Stomach smooth muscle (tissue), 2 donors: Measurements from ENCODE around the gene IFT74.

Experiments
- H3K27ac ChIP-seq: one replicate; pipeline ENCODE4 v1.7.0; 2013; ENCODE audit warnings: mild to moderate bottlenecking, low read length, inconsistent platforms
- H3K27me3 ChIP-seq, 2 donors: one replicate each; pipeline ENCODE4 v1.7.0; 2013; ENCODE audit warnings: low read length in 2 of 2; ENCODE audit not compliant: insufficient read depth in 2 of 2, control insufficient read depth in 1 of 2
- H3K36me3 ChIP-seq, 2 donors: one replicate each; pipeline ENCODE4 v1.7.0; 2013; ENCODE audit warnings: low read length in 2 of 2; ENCODE audit not compliant: control insufficient read depth in 2 of 2, insufficient read depth in 2 of 2
- H3K4me1 ChIP-seq: one replicate; pipeline ENCODE4 v1.7.0; 2013; ENCODE audit warnings: low read length; ENCODE audit not compliant: control insufficient read depth, insufficient read depth
- H3K4me3 ChIP-seq, 2 donors: one replicate each; pipeline ENCODE4 v1.7.0; 2013; ENCODE audit warnings: low read length in 2 of 2
- H3K9ac ChIP-seq, 2 donors: one replicate each; pipeline ENCODE4 v1.7.0; 2013; ENCODE audit warnings: low read length in 2 of 2, mild to moderate bottlenecking in 1 of 2
- H3K9me3 ChIP-seq, 2 donors: one replicate each; pipeline ENCODE4 v1.7.0; 2013; ENCODE audit warnings: low read length in 2 of 2; ENCODE audit not compliant: control insufficient read depth in 2 of 2
- donor health status: healthy.
- donor health status: Pancreatic carcinoma.

The IFT74 gene

DNA sequence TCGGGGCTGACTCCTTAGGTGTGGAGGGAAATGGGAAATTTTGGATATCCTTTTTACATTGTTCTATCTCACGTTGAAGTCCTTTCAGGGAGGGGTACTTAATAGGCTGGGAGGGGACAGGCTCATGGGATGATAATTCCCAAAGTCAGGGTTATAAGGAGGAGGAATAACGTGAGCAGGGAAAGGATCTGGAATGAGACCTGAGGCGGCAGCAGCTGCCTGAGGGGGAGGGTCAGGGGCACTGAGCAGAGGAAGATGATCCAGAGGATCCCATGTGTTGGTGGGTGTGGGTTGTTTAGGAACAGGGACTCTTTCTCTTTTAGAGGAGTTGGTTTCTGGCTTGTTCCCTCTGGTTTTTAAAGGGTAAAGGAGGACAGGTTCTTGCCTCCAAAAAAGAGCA is 18.7 kb downstream of the IFT74 start:
- H3K27ac ChIP-seq = no peak overlapping the region
- H3K9me3 ChIP-seq = no peaks in the 10 kb centered on the region
- no peaks in the 10 kb centered on the region for H3K27me3 ChIP-seq
- no peak overlapping the region for H3K9ac ChIP-seq
- no peak overlapping the region for H3K4me3 ChIP-seq
- H3K4me1 ChIP-seq = no peaks in the 10 kb centered on the region
- H3K36me3 ChIP-seq = no peaks in the 10 kb centered on the region

DNA sequence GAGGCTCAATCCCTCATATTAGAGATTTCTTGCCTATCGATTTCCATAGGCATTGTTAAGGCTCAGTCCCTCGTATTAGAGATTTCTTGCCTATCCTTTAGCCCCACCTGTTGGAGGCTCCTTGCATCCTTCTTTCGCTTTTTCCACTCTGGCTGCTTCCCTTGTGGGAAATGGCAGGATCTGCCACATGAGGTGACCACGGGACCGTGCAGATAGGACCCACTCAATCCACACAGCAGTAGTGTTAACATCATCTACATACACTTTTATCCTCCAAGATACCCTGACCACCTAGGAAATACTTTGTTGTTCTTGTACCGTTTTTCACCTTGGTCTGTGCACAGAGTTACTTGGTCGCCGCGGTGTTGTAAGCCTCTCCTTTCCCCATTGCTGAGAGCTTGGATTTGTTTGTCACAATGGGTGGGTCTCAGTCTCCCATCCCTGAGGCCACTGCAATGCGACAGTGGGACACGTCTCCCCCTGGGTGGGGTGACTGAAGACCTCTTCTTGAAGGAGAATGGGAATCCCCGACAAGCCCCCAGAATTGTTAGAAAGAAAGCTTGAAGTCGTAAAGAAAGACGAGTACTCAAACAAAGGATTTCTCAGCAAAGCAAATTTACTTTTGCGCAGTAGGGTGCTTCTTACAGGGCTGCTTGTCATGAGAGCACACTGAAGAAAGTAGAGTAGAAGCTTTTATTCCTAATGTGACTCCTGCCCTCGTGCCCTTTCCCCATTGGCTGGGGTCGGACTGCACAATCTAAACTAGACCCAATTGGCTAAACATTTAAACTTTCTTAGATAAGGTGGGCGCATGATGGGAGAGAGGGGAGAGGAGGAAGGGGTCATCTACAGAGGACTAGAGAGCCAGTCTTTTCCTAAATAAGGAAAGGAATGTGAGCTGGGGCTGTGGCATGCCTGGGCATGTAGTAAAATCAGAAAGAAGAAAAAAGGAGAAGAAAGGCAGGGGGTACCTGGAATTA is 19.8 kb downstream of the IFT74 start:
- H3K9me3 ChIP-seq = no peaks in the 10 kb centered on the region
- no peaks in the 10 kb centered on the region for H3K27me3 ChIP-seq
- H3K4me1 ChIP-seq = no peaks in the 10 kb centered on the region
- H3K27ac ChIP-seq = no peak overlapping the region
- H3K36me3 ChIP-seq = no peaks in the 10 kb centered on the region
- H3K9ac ChIP-seq = no peak overlapping the region
- peak overlapping the region; percentile 9 to 31 for H3K4me3 ChIP-seq

DNA sequence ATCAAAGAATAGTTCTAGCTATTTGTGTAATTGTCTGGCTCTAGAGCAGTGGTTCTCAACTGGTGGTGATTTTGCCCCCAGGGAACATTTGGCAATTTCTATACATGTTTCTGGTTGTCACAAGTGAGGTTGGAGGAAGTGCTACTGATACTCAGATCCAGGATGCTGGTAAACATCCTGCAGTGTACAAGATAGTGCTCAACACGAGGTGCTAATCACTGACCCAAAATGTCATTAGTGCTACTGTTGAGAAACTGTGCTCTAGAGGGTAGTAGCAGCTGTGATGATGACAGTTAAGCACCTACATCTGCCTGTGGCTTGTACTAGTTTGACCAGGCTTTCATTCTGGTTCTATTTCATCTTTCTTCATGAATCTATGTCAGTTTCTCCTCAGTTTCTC is 27.1 kb downstream of the IFT74 start:
- H3K4me3 ChIP-seq = no peak overlapping the region
- H3K9ac ChIP-seq = no peak overlapping the region
- H3K4me1 ChIP-seq = no peaks in the 10 kb centered on the region
- H3K27ac ChIP-seq = no peak overlapping the region
- H3K9me3 ChIP-seq = no peaks in the 10 kb centered on the region
- no peaks in the 10 kb centered on the region for H3K27me3 ChIP-seq
- peaks cover 11 to 17% of the 10 kb centered on the region in 2 donors for H3K36me3 ChIP-seq

DNA sequence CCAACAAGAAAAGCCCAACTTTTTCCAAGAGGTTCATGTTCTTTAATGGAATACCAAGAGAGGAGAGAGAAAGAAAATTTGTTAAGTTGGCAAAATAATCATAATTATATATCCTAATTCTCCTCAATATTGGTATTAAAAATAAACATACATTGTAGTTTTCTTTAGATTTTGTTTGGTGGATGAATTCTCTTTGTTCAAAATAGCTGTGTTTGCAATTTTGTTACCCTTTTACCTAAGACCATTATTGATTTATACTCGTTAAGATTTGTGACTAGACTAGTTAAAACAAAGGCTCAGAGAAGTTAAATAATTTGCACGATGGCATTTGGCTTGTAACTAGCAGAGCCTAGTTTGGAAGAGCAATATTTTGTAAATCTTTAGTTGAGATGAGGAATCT is 39.6 kb downstream of the IFT74 start:
- Histone ChIP-seq H3K4me3 (no peak overlapping the region), H3K4me1 (no peaks in the 10 kb centered on the region), H3K36me3 (peaks cover 3 to 5% of the 10 kb centered on the region in 2 donors), H3K9me3 (no peaks in the 10 kb centered on the region), H3K27me3 (no peaks in the 10 kb centered on the region), H3K9ac (no peak overlapping the region), H3K27ac (no peak overlapping the region)

DNA sequence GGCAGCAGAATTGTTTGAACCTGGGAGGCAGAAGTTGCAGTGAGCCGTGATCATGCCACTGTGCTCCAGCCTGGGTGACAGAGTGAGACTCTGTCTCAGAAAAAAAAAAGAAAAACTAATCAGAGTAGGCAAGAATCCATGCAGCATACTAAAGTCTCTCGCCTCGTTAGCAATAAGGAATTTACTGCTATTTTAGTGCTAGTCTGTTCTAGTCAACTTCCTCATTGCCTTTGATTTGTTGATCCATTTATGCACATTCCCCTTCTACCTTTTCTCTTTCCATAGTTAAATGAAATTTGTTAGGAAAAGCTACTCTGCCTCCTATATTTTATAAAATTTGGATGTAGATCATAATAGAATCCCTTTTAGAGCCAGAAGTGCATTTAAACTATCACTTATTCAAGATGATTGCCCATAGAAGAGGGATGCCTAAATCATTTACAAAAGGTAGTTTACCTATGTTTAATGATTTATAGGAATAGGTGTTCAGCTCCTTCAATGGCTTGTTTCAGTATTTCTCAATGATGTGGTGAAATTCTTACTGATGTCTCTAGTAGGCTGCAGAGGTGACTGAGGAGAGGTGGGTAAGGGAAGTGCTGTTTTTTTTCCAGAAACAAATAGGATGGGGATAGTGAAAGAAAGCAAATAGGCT is 47.3 kb downstream of the IFT74 start:
- H3K4me3 ChIP-seq = no peak overlapping the region
- H3K27ac ChIP-seq = no peak overlapping the region

DNA sequence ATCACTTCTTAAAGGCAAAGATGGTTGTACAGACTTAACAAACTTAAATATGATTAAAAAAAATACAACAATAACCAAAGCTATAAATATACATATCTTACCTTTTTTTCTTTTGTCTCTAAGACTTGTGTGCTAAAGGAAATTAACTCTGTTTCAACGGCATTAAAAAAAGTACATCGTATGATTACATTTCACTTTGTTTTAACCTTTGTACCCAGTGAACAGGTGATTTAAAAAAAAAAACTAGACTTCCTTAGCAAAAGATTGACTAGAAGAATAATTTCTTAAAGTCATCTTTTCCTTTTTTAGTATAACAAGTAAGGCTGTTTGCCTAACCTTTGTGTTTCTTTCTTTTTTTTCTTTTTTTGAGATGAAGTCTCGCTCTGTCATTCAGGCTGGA is 49.3 kb downstream of the IFT74 start, which contains the start of gene LRRC19:
Gene LRRC19, minus strand, starts transcription at position 182 of the 400 bp plus-strand sequence. CDS start 5,978 bp downstream, outside the sequence.
- Histone ChIP-seq H3K4me3 (no peak within 1 kb of the TSS), H3K4me1 (no peaks in the 10 kb centered on the region), H3K9me3 (no peaks in the 10 kb centered on the region)

More for the DNA sequence above, 47.3 kb downstream of the IFT74 start:
- Histone ChIP-seq H3K9ac (no peak overlapping the region), H3K4me1 (no peaks in the 10 kb centered on the region), H3K36me3 (no peaks in the 10 kb centered on the region), H3K27me3 (no peaks in the 10 kb centered on the region), H3K9me3 (no peaks in the 10 kb centered on the region)

DNA sequence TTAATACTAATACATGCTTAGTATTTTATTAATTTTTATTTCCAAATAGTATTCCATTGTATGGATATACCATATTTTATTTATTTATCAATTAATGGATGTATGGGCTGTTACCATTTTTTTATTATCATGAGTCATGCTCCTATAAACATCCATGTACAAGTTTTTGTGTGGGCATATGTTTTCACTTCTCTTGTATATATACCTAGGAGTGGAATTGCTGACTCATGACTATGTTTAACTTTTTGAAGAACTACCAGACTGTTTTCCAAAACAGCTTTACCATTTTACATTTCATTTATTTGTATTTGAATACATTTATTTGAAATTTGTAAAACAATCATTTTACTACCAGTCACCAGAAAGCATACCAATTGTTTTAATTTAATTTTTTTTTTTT is 63.4 kb downstream of the IFT74 start:
- peaks cover 22 to 23% of the 10 kb centered on the region in 2 donors for H3K36me3 ChIP-seq
- no peaks in the 10 kb centered on the region for H3K27me3 ChIP-seq
- H3K4me3 ChIP-seq = no peak overlapping the region
- H3K4me1 ChIP-seq = no peaks in the 10 kb centered on the region
- no peak overlapping the region for H3K27ac ChIP-seq
- H3K9ac ChIP-seq = no peak overlapping the region
- no peaks in the 10 kb centered on the region for H3K9me3 ChIP-seq

More for the DNA sequence above, 49.3 kb downstream of the IFT74 start, which contains the start of gene LRRC19:
- H3K27ac ChIP-seq = no peak within 1 kb of the TSS
- H3K27me3 ChIP-seq = no peaks in the 10 kb centered on the region
- H3K36me3 ChIP-seq = no peaks in the 10 kb centered on the region
- no peak within 1 kb of the TSS for H3K9ac ChIP-seq

DNA sequence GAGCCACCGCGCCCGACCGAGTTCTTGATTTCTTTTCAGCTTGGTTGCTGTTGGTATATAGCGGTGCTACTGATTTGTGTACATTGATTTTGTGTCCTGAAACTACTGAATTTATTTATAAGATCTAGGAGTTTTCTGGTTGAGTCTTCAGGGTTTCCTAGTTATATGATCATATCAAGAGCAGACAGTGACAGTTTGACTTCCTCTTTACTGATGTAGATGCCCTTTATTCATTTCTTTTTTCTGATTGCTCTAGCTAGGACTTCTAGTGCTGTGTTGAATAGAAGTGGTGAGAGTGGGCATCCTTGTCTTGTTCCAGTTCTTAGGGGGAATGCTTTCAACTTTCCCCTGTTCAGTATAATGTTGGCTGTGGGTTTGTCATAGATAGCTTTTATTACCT is 66.7 kb downstream of the IFT74 start:
- Histone ChIP-seq H3K9me3 (no peaks in the 10 kb centered on the region), H3K4me3 (no peak overlapping the region), H3K36me3 (peaks cover 12 to 17% of the 10 kb centered on the region in 2 donors), H3K9ac (no peak overlapping the region), H3K27ac (no peak overlapping the region), H3K4me1 (no peaks in the 10 kb centered on the region), H3K27me3 (no peaks in the 10 kb centered on the region)

DNA sequence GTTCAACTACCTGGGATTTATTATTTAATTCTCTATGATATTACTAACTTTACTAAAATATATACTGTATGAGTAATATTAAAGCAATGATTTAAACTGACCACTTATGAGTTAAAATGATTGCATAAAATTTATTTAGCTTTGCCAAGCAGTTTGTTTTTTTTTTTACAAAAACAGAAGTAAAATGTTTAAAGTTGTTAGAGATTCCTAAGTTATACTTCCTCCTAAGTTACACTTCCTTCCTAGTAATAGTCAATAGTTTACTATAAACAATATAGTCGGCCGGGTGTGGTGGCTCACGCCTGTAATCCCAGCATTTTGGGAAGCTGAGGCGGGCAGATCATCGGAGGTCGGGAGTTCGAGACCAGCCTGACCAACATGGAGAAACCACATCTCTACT is 73.0 kb downstream of the IFT74 start:
- H3K27me3 ChIP-seq = no peaks in the 10 kb centered on the region
- H3K4me3 ChIP-seq = no peak overlapping the region
- H3K36me3 ChIP-seq = peaks cover 5 to 10% of the 10 kb centered on the region in 2 donors
- no peak overlapping the region for H3K9ac ChIP-seq
- no peak overlapping the region for H3K27ac ChIP-seq
- H3K4me1 ChIP-seq = no peaks in the 10 kb centered on the region
- H3K9me3 ChIP-seq = no peaks in the 10 kb centered on the region

DNA sequence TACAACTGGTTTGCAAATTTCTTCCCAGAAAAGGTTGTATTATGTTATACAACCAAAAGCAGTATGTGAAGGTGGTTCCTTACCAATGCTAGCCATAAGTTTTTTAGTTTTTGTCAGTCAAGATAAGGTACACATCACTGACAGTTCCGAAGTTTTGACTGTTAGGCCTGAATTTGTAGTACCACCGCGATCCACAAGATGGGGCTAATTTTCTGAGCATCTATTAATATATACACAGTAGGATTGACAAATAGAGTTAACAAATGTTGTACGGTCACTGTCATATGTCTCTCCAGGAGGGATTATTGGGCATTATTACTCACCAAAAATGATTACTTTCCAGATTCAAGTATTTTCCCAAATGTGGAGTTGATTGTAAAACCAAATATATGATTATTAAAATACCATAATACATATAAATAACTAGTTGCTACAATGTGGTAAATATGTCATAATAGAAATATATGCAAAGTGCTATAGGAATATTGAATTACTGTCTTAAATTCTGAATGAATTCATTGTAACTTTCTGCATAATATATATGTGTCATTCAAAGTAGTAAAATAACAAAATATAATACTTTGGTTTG is 77.7 kb downstream of the IFT74 start:
- Histone ChIP-seq H3K9me3 (no peaks in the 10 kb centered on the region), H3K4me3 (no peak overlapping the region), H3K36me3 (peaks cover 5 to 15% of the 10 kb centered on the region in 2 donors), H3K9ac (no peak overlapping the region), H3K4me1 (no peaks in the 10 kb centered on the region), H3K27me3 (no peaks in the 10 kb centered on the region), H3K27ac (no peak overlapping the region)
